ENCODE data around the gene VPS51. TPM values are rescaled to one million over a fixed set of nuclear protein-coding genes. Genes with fewer than 3 reads are reported as not detected.

VPS51 gene
- total RNA-seq, 1 donor from 2014 or later: 92.2 TPM

DNA sequence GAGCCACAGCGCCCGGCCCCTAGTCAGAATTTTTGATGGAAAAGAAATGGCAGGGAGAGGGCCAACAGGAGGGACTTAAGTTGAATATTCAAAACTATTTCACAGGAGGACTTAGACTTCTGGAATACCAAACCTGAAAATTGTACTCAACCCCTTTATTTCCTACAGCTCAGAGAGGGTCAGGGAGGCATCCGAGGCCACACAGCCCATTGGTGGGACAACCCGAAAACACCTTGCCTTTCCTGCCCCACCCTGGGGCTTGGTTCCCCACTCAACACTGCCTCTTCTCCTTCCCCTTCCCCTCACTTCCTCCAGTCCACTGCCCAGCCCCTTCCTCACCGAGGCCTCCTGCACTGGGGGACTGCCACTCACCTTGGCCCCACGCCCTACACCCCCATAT, 39.0 kb upstream of the VPS51 start:
- Histone ChIP-seq H3K4me1 (no peaks in the 10 kb centered on the region), H3K27me3 (ENCODE audit: low read depth) (peaks cover 16% of the 10 kb centered on the region), H3K36me3 (no peaks in the 10 kb centered on the region), H3K27ac (replicated peaks) (no peak overlapping the region), H3K9me3 (replicated peaks) (no peaks in the 10 kb centered on the region), H3K4me3 (no peak overlapping the region)
- intact Hi-C loops (cut with micrococcal nuclease): no loop called here
- no peak for TF ChIP-seq CTCF (IDR thresholded peaks at IDR 0.05; ENCODE audit: borderline replicate concordance)
- no peak for DNase-seq

- Histone ChIP-seq H3K4me1 (no peaks in the 10 kb centered on the region), H3K4me3 (no peak overlapping the region), H3K27ac (replicated peaks) (no peak overlapping the region), H3K9me3 (replicated peaks) (no peaks in the 10 kb centered on the region), H3K36me3 (no peaks in the 10 kb centered on the region), H3K27me3 (ENCODE audit: low read depth) (peaks cover 11% of the 10 kb centered on the region)
- no peak for DNase-seq
- no peak for TF ChIP-seq CTCF (IDR thresholded peaks at IDR 0.05; ENCODE audit: borderline replicate concordance)
- intact Hi-C loops (cut with micrococcal nuclease): no loop called here
Measured at GRCh38 chr11:65057526-65057925, 38.5 kb upstream of the VPS51 start.

DNA sequence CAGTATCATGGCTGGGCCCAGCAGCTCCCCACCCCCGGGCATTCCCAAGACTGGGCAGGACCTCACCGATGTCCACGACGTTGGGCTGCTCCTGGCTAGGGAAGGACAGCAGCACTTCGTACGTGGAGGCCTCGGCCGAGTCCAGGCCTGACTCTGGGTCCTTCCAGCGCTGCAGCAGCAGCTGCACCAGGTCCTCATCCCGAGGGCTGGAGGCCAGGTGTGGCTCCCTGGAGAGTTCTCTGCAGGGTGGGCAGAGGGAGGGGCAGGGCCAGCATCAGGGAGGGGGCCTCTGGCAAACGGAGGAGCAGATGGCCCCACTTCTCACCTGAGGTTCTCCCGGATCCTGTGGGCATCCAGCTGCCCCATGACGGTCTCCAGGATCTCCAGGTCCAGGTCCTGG, 38.0 kb upstream of the VPS51 start:
- no peak for DNase-seq
- no peaks in the 10 kb centered on the region for H3K4me1 ChIP-seq
- H3K4me3 ChIP-seq: no peak overlapping the region
- TF ChIP-seq CTCF (IDR thresholded peaks at IDR 0.05; ENCODE audit: borderline replicate concordance): no peak
- intact Hi-C loops (cut with micrococcal nuclease): no loop called here
- peaks cover 6% of the 10 kb centered on the region for H3K27me3 ChIP-seq (ENCODE audit: low read depth)
- H3K9me3 ChIP-seq (replicated peaks): no peaks in the 10 kb centered on the region
- no peaks in the 10 kb centered on the region for H3K36me3 ChIP-seq
- no peak overlapping the region for H3K27ac ChIP-seq (replicated peaks)

GRCh38 chr11:65058419-65059054, 37.5 kb upstream of the VPS51 start, which contains the start of gene NAALADL1:
NAALADL1 (minus strand) TSS chr11:65058553; CDS start chr11:65058521, 32 bp downstream.
- Histone ChIP-seq H3K36me3 (no peaks in the 10 kb centered on the region), H3K4me1 (no peaks in the 10 kb centered on the region), H3K9me3 (replicated peaks) (no peaks in the 10 kb centered on the region), H3K4me3 (no peak within 1 kb of the TSS), H3K27me3 (ENCODE audit: low read depth) (peaks cover 1% of the 10 kb centered on the region), H3K27ac (replicated peaks) (no peak within 1 kb of the TSS)
- no peak for DNase-seq
- intact Hi-C loops (cut with micrococcal nuclease): no loop called here
- no peak for TF ChIP-seq CTCF (IDR thresholded peaks at IDR 0.05; ENCODE audit: borderline replicate concordance)

GRCh38 chr11:65059523-65059922, 36.5 kb upstream of the VPS51 start:
- no peaks in the 10 kb centered on the region for H3K27me3 ChIP-seq (ENCODE audit: low read depth)
- no peaks in the 10 kb centered on the region for H3K9me3 ChIP-seq (replicated peaks)
- H3K4me3 ChIP-seq: no peak overlapping the region
- H3K36me3 ChIP-seq: no peaks in the 10 kb centered on the region
- no peaks in the 10 kb centered on the region for H3K4me1 ChIP-seq
- no peak for DNase-seq
- H3K27ac ChIP-seq (replicated peaks): no peak overlapping the region
- intact Hi-C loops (cut with micrococcal nuclease): no loop called here
- no peak for TF ChIP-seq CTCF (IDR thresholded peaks at IDR 0.05; ENCODE audit: borderline replicate concordance)

All from left ventricle myocardium inferior (tissue), 1 donor.